DMS53 treated with DMSO at 0.1 percent for 48 hours (cell line): Measurements from ENCODE around the gene ZDHHC11.
"Not testable (repeated sequence)": the region's sequence is repeated elsewhere in the genome, so short reads cannot be mapped to it uniquely, and the experiment has no call there.

ENCODE experiments used
- DNase-seq: peaks from one replicate; lab custom pipeline; 2025; ENCODE audit not compliant: unreplicated experiment; lab: John Stamatoyannopoulos, UW

The ZDHHC11 gene

DNA sequence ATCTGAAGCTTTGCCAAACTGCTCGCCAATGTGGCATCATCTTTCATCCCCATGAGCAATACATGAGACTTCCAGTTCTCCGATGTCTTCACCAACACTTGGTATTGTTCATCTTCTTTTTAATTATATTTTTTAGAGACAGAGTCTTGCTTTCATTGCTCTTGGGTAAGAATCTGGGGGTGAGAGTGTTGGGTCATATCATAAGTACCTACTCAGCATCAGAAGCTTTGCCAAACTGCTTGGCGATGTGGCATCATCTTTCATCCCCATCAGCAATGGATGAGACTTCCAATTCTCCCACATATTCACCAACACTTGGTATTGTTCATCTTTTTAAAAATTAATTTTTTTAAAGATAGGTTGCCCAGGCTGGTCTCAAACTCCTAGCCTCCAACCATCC lies 35.3 kb downstream of the ZDHHC11 start:
- DNase-seq = no peak

DNA sequence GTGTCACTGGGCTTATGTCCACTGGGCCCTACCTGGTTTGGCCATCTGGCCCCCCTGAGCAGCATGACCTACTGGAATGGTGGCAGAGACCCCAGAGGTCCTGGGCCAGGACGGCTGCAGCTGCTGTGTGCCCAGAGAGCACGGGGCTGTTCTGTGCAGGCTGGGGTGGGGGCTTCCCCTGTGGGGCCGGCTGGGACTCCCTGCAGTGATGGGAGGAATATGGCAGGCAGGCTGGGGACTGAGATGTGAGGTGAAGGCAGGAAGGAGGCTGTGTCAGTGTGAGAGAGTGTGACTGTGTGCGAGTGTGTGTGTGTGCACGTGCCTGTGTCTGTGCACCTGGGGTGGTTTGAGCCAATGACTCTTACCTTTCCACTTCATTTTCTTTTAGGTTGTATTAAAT lies 37.2 kb downstream of the ZDHHC11 start:
- DNase-seq = not testable (repeated sequence)

DNA sequence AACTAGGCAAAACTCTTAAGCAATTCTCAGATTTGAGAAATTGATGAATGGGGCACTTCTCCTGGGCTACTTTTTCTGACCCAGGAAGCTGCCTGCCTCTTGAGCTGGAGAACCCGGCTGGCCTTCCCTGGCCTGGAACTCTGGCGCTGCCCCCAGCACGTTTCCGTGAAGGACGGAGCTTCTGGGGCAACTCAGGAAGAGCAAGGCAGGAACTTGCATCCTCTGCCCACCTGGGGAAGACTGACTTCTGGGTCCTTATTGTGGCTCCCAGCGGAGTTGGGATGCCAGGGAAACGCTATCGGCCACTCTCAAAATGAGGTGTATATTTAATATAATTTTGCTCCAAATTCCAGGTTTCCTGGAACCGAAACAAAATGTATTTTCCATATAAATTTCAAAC lies 39.4 kb downstream of the ZDHHC11 start:
- DNase-seq = not testable (repeated sequence)

DNA sequence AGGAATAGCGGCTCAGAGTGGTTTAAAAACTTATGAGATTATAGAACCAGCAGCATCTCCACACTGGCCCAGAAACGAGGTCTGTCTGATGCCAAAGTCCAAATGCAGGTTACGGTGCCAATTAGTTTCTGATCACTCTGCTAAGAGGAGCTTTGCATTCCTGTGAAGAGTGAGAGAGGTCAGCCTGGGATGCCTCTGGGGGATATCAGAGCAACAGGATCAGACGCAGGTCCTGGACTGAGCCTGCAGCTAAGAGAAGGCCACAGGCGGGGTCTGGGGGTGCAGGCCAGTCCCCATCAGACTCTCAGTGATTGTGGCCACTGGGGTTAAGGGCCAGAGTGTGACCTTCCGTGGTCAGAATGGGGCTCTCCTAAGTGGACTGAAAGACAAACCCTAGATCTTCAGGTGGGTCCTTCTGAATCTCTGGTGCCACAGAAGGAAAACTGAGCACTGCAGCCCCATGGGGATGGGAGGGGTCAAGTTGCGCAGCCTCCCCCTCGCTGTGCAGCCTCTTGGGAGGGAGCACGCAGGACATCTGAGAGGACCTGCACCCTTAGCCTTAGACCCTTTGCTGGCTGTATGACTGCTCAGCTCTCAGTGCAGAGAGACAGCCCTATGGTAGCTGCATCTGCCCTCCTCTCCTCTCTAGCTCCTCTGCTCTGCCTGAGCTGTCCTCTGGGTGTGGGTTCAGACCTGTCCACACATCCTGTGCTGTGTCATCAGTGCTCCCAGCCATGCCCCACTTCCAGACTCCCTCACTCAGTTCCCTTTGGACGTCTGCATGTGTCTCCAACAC lies 42.9 kb downstream of the ZDHHC11 start:
- not testable (repeated sequence) for DNase-seq

DNA sequence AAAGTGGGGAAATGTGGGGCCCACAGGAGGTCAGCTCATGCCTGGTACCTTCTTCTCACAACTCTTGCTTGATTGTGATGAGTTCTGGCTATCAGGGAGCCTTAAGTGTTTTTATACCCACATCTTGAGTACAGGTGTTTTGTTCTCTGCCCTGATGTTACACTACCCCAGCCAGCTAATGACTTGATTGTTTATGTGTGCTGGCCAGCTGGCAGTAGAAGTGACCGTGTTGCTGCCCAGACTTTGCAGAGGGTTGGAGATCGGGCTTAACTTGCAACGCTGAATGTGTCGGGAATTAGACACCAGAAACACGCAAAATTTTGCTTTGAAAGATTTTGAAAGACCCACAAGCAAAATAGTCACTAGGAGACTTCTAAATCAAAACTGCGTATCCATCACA lies 49.3 kb downstream of the ZDHHC11 start:
- no peak for DNase-seq

DNA sequence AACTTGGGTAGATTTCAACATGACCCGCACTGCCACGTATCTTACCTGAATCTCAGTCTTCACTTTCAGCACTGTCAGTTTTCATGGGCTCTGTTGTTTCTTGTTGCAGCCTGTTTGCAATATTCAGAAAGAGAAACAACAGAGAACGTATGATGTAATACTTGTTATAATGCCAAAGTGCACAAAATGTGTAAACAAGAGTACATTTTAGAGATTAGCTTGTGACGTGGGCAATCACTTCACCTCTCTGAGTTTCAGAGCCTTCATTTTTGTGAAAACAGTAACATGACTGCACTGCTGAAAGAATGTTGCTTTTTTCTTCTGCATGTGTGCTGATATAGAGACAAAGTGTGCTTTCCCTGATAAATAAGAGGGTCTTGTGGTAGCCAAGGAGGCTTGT lies 49.7 kb downstream of the ZDHHC11 start:
- DNase-seq = not testable (repeated sequence)

DNA sequence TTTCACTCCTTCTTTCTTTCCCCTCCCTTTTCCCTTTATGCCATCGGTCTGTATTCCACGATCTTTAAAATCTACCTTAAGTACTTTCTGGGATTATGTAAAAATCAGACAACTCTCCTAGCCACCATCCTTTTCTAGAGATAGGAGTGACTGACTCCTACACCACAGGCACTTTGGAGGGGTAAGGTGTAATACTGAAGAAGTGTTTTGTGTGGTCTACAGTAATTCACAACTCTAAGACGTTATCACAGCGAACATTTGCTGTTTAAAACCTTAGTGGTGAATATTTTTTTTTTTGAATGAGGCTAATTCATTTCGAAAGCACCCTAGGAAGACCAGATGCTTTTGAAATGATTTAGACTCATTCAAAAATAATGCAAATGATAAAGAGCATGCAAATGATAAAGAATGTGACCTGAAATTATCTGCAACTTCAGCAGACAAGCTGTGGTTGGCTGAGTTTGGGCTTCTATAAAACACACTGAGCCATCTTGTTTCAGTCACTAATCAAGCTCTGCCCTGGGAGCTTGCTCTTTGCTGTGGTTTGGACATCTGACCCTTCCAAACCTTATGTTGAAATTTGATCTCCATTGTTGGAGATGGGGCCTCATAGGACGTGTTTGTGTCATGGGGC lies 52.2 kb downstream of the ZDHHC11 start:
- DNase-seq = not testable (repeated sequence)

DNA sequence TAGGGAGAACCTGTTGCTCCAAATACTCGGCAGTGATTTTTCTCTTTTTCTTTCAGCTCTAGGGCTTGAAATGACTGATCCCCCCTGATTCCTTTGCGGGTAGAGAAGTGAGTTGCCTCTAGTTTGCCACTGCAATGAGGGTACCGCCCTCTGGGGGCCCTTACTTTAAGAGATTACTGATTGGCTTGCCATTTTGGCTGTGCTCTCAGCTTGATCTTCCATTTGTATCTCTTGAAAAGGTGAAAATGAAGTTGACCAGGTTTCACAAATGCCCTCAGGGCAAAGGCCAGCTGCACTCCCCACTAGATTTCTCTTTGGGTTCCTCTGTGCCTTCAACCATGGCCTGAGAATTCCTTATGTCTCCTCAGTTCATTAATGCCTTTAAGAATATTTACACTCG lies 52.8 kb downstream of the ZDHHC11 start:
- not testable (repeated sequence) for DNase-seq

DNA sequence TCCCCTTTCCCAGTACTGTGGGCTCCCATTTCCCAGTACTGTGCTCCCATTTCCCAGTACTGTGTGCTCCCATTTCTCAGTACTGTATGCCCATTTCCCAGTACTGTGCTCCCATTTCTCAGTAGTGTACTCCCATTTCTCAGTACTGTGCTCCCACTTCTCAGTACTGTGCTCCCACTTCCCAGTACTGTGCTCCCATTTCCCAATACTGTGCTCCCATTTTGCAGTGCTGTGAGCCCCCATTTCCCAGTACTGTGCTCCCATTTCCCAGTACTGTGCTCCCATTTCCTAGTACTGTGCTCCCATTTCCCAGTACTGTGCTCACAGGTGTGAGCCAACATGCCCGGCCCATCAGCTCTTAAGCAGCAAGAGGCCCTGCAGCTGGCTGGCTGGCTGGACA lies 54.9 kb downstream of the ZDHHC11 start:
- DNase-seq = not testable (repeated sequence)

DNA sequence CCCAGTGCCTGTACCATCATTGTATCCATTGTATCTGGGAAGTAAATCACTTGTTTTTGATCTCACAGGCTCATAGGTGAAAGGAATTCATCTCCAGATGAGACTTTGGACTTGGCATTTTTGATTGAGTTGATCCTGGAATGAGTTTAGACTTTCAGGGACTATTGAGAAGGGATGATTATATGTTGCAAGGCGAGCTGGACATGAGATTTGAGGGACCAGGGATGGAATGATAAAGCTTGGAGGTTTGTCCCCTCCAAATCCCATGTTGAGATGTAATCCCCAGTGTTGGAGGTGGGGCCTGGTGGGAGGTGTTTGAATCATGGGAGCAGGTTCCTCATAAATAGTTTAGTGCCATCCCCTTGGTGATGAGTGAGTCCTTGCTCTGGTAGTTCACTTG lies 55.8 kb downstream of the ZDHHC11 start:
- DNase-seq = not testable (repeated sequence)

DNA sequence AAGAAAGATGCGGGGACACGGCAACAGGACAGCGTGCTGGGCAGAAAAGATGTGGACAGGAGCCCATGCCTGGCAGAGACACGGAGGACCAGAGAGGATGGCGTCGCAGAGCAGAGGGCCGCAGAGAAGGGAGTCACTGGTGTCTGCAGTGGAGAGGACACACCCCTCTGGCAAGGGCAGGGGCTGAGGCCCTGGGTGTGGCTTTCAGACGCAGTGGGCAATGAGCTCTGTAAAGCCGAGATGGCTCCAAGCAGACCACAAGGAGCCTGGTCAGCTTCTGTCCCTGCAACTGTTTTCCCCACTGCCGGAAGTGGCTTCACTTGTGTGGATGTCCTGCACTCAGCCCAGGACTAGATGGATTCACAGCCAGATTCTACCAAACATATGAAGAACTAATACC lies 62.1 kb downstream of the ZDHHC11 start:
- not testable (repeated sequence) for DNase-seq

DNA sequence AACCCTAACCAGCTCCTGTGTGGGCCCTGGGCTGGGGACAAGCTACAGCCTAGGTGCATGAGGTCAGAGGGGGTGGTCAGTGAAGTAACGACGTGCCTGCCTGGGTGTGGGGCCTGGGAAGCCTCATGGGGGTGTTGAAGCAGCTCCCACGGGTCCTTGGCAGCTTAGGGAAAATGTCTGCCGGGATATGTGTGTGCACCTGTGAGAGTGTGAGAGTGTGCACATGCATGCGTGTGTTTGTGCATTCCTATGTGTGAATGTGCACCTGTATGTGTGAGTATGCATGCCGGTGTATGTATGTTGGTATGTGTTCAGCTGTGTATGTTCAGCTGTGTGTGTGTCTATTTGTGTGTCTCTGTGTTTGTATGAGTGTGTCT lies 62.9 kb downstream of the ZDHHC11 start:
- not testable (repeated sequence) for DNase-seq

DNA sequence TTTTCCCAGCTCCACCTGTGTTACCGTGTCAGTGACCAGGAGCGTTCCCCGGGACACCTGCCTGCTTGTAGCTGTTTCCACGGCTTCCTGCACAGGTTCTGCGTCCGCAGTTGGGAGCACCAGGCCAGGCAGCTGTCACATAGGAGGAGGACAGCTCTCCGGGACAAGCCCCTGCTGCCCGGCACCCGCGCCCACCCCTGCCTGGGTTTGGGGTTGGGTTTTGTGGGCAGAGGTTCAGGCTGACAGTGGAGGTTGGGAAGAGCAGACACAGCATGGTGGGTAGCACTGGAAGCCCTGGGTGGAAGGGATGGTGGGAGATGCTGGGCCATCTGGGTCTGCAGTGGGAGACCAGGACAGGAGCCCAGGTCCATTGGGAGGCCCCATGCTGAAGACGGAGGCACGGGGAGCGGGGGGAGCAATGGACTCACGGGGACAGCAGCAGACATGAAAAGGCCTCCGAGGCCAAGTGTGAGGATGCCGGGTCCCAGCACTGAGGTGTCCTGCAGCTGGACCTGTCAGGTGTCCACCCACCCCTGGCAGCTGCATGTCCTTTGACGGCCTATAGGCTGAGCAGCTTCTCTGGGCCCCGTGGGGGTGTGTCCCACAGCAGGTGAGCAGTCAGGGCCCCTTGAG lies 63.4 kb downstream of the ZDHHC11 start:
- not testable (repeated sequence) for DNase-seq

DNA sequence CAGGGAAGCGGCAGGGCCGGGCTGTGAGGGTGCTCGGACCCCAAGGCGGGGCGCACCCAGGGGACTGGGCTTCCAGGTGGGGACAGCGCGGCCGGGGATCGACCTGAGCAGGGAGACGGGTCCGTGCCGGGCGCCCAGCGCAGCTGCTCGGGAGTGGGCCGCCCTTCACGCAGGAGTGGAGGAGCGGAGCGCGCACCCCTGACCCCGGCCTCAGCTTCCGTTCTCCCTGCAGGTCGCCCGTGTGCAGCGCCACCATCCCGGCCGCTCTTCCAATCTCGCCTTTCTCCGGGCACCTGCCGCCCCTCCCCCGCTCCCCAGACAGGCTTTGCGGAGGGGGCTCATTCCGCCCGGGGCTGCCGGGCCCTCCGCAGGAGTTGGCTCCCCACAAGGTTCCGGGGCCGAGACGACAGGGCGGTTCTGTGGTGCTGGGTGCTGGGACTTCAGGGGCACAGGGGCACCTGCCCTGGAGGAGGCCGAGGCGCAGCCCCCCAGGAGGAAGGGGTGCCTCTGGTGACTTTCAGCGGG lies 65.5 kb downstream of the ZDHHC11 start:
- peak; percentile 30 for DNase-seq

DNA sequence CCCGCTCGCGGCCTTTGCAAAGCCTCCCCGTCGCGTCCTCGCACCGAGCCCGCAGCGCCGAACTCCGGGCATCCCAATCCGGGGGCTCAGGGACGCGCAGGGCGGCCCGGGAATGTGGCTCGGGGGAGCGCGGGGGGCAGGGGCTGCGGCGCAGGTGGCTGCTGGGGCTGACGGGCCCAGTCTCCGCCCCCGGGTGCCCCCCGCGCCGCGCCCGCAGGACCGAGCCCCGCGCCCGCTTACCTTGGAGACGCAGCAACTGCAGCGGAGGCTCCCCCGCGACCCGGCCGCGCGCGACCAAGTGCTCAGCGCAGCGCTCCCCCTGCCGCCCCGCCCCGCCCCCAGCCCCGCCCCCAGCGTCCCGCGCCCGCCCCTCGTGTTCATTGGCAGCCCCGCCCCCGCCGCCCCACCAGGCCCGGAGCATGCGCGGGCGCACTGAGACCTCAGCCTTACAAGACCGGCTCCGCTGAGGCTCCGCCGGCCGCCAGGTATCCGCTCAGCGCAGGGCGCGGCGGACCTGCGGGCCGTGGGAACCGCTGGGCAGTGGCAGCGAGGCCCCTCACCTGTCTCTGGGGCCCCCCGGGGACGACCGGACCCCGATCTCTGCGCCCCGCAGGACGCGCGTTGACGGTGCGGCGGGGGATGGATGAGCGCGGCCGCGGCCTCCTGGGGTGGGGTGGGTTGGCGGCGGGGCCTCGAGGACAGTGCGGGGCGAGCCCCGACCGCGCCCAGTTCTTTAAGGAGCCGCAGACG lies 66.2 kb downstream of the ZDHHC11 start, which contains the start of gene ZDHHC11B:
TSS of gene ZDHHC11B (minus strand) at position 302 of the 750 bp plus-strand sequence. CDS start 17,810 bp downstream, outside the sequence.
- peak; percentile 86 for DNase-seq

DNA sequence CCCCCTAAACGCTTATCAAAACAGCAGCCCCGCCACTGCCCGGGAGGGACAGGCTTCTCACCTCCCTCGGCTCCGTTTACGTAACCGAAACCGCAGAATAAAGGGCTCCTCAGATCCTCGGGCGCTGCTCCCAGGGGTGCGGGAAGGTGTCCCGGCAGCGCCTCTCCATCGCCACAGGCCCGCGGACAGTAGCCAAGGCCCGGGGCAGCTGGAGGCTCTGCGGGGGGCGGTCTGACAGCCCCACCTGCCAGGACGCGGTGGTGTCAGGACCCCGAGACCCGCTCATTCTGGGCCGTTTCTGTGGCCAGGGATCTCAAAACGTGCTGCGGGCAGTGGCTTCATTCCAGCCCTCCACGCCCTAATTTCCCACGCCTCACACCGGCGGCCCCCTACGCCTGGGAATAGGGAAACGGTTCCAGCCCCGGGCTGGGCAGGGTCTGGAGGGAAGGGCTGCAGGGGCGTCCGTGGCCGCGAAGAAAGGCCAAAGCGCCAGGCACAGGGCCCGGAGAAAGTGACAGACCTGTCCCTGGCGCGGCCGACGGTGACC lies 66.8 kb downstream of the ZDHHC11 start:
- DNase-seq = peak; percentile 44

DNA sequence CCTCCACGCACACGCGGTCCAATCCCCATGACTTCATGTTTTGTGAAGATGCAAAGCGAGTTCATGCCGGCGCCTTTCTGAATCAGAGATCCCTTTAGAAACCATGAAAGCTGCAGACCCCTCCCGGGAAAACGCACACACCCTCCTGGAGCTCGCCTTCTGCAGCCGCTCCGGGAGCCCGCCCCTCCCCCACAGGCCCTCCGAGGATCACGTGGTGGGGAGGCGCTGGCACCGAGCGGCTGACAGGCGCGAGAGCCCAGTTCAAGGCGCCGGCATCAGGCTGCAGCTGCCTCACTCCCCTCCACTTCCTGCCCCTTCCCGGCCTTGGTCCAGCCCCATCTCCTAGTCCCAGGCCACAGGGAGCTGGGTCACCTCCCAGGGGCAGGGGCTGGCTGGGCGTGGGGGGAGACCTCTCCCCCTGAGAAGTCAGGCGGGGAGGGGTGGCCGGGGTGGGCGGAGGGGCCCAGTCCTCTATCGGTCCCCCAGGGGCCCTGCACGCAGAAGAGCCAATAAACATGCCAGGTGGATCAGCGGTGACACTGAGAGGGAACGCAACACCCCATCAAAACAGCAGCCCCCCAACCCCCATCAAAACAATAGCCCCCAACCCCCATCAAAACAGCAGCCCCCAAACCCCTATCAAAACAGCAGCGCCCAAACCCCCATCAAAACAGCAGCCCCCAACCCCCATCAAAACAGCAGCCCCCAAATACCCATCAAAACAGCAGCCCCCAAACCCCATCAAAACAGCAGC lies 67.6 kb downstream of the ZDHHC11 start:
- not testable (repeated sequence) for DNase-seq

DNA sequence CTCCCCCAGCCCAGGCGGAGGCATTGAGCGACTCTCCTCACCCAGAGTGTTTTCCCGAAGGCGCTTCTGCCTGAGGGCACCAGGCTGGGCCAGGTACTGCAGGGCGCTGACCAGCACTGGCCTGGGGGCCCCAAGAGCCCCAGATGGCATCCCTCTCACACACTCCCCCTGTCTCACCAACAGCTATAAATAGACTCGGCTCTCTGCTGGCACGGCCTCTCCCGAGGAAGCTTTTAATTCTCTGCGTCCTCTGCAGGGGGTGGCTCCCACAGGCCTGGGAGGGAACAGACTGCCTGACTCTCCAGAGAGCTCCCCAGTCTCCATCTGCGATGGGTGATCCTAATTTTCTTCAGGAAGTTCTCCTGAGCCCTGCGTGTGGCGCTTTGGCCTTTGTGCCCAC lies 68.4 kb downstream of the ZDHHC11 start:
- not testable (repeated sequence) for DNase-seq

DNA sequence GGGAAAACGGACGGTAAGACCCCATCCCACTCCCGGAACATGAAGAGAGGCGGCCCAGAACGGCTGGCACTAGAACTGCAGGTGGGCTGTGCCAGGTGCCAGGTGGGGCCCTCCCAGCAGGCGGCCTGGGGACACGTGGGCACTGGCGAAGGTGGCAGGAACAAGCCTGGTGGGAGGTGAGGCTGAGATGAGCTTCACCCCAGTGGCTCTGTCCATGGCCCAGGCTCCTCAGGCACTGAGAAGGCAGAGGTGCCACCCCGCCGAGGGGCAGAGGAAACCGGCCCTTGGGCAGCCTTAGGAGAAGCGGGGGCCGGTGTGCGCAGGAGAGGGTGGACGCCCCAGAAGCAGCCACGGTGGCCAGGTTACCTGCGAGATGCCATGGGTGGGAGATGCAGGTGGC lies 70.2 kb downstream of the ZDHHC11 start:
- not testable (repeated sequence) for DNase-seq

DNA sequence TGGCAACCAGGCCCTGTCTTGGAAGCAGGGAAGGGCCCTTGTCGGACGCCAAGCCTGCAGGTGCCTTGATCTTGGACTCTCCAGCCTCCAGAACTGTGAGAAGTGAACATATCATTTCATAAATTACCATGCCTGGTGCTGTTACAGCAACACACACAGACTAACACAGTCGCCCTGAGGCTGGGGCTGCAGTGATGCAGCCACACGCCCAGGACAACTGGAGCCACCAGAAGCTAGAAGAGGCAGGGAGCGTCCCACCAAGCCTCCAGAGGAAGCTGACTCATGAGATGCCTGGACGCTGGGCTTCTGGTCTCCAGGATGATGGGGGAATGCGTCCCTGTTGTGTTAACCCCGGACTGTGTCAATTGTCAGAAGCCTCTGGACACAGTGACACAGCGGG lies 71.8 kb downstream of the ZDHHC11 start:
- not testable (repeated sequence) for DNase-seq
